Psoas muscle (tissue), 8 donors: Measurements from ENCODE around the gene DOCK8. TPM values are rescaled to one million over a fixed set of nuclear protein-coding genes. Genes with fewer than 3 reads are reported as not detected.

Experiments
- ATAC-seq, 4 donors: fragments of 200-7000 bp; cut with Tn5 transposase; one replicate each; pipeline ENCODE4 v1.9.1; 2020; ENCODE audit warnings: moderate library complexity in 3 of 4, mild to moderate bottlenecking in 2 of 4
- DNase-seq, 2 donors: peaks; one replicate each; pipeline ENCODE4 v3.0.0-alpha.2; 2020
- H3K27ac ChIP-seq: fragments of 200-600 bp; one replicate; pipeline ENCODE4 v1.8.0; 2022
- H3K27me3 ChIP-seq, 3 donors: fragments of 200-600 bp in 1 of 3; one replicate each; pipeline versions ENCODE4 v1.6.1 to v1.8.0; 2013 to 2022; ENCODE audit warnings: low read length in 2 of 3, mild to moderate bottlenecking in 2 of 3, moderate library complexity in 1 of 3; ENCODE audit not compliant: insufficient read depth in 3 of 3
- H3K36me3 ChIP-seq, 2 donors: fragments of 200-600 bp in 1 of 2; one replicate each; pipeline versions ENCODE4 v1.6.1 to v1.8.0; 2013 to 2022; ENCODE audit warnings: low read depth in 1 of 2, mild to moderate bottlenecking in 1 of 2, moderate library complexity in 1 of 2; ENCODE audit not compliant: insufficient read depth in 1 of 2
- H3K4me1 ChIP-seq: fragments of 200-600 bp; one replicate; pipeline ENCODE4 v1.8.0; 2022
- H3K4me3 ChIP-seq: fragments of 200-600 bp; one replicate; pipeline ENCODE4 v1.8.0; 2022; ENCODE audit warnings: mild to moderate bottlenecking
- H3K9me3 ChIP-seq: fragments of 200-600 bp; one replicate; pipeline ENCODE4 v1.8.0; 2022
- CTCF ChIP-seq: fragments of 200-600 bp; IDR thresholded peaks from one replicate; pipeline ENCODE4 v1.8.0; 2022; ENCODE audit warnings: antibody characterized with exemption
- WGBS, 3 donors: extraction: QIAGEN DNeasy Blood & Tissue Kit; methylation state at CpG; one replicate each; pipeline versions ENCODE4 v1.1.6 to v1.1.7; 2013; 5-methylcytosine and 5-hydroxymethylcytosine counted together
- intact Hi-C, 2 donors: fragments of 100-400 bp; cut with DNase I; formaldehyde crosslinking; loops; one replicate each; pipeline versions ENCODE4 v1.11.0 to v1.14.2; 2022
- polyA plus RNA-seq, 3 donors: library from polyadenylated mRNA; stranded (reverse); fragments of 200-250 nt; gene quantifications; one replicate each; pipeline ENCODE4 v1.2.3, GENCODE V29; 2013
- total RNA-seq, 4 donors: library from RNA; stranded (reverse); fragmentation: NEBNext Ultra II Directional in 2 of 4; extraction: Animal tissue kit (Norgen Biotek cat#: 25700) in 2 of 4; gene quantifications; one replicate each; pipeline versions ENCODE4 v1.2.1 to v1.2.4, GENCODE V29; 2021 to 2023
- donor health status: healthy with polysubstance abuse.
- donor health status: DM: no; HTN: no; CAD: no; lungs with moderate emphysema.
- donor health status: Bipolar disorder and iron deficiency.
- donor health status: healthy.
- donor health status: DM: yes; HTN: yes; CAD: no.
- donor health status: DM: no; HTN: no; CAD: no.
- donor health status: DM: no; HTN: no; CAD: no.
- donor health status: DM: yes; HTN: yes; CAD: no.

The DOCK8 gene
- total and polyA plus RNA-seq, 7 donors = 0.32 to 2.8 (median 2.0) TPM

GRCh38 chr9:472479-473075, 257.9 kb downstream of the DOCK8 start:
- H3K4me1 ChIP-seq = peaks cover 3% of the 10 kb centered on the region
- H3K4me3 ChIP-seq = no peak overlapping the region
- 74 to 86% (median 78%) methylated on average over 7 of the region's 7 CpGs for WGBS, 3 donors
- no peaks in the 10 kb centered on the region for H3K9me3 ChIP-seq
- intact Hi-C loops = no loop called here
- no peaks in the 10 kb centered on the region for H3K27me3 ChIP-seq
- no peak for TF ChIP-seq CTCF
- no peak overlapping the region for H3K27ac ChIP-seq
- no peak for DNase-seq
- no peak for ATAC-seq
- no peaks in the 10 kb centered on the region for H3K36me3 ChIP-seq

GRCh38 chr9:477193-477592, 262.5 kb downstream of the DOCK8 start:
- H3K36me3 ChIP-seq = no peaks in the 10 kb centered on the region
- no peak overlapping the region for H3K4me3 ChIP-seq
- DNase-seq = no peak
- no peaks in the 10 kb centered on the region for H3K9me3 ChIP-seq
- intact Hi-C loops = no loop called here
- H3K27ac ChIP-seq = no peak overlapping the region
- ATAC-seq = no peak
- H3K27me3 ChIP-seq = no peaks in the 10 kb centered on the region
- no peak for TF ChIP-seq CTCF
- H3K4me1 ChIP-seq = no peaks in the 10 kb centered on the region

DNA sequence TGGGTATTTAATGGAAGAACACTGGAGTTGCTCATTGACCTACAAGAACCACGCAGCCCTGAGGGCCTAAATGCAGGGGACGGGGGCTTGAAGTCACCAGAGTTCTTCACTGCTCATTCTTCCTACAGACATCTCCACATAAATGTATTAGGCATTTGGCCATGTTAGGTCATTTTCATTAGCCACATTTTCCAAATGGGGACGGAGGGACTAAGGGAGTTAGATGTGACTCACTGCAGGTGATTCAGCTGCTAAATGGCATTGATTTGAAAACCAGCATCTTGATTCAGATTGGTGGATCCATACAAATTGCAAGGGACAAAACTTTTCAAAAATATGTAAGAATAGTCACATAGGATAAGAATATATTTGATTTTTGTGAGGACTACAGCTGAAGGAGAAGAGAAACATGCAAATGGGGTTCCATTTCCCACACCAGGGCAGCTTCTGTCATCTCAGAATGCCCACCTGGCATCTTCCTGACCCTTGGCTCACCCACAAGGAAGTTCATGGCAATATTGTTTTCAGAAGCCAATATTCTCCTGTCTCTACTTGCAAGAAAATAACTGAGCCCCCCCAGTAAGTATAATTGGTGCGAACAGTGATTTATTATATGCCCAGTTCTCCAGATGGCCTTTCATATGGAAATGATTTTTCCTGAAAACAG, 264.8 kb downstream of the DOCK8 start:
- Histone ChIP-seq H3K27ac (no peak overlapping the region), H3K9me3 (no peaks in the 10 kb centered on the region), H3K36me3 (no peaks in the 10 kb centered on the region), H3K27me3 (no peaks in the 10 kb centered on the region), H3K4me3 (no peak overlapping the region), H3K4me1 (no peaks in the 10 kb centered on the region)
- intact Hi-C loops = no loop called here
- no peak for TF ChIP-seq CTCF
- ATAC-seq = no peak
- WGBS, 3 donors = 73 to 74% (median 74%) methylated on average over 4 of the region's 4 CpGs
- DNase-seq = no peak

GRCh38 chr9:479971-480350, 265.3 kb downstream of the DOCK8 start:
- TF ChIP-seq CTCF = no peak
- intact Hi-C loops = no loop called here
- no peak overlapping the region for H3K27ac ChIP-seq
- ATAC-seq (no peak), DNase-seq (no peak)
- 68 to 74% (median 71%) methylated on average over 3 of the region's 3 CpGs for WGBS, 3 donors
- H3K9me3 ChIP-seq = no peaks in the 10 kb centered on the region
- H3K4me3 ChIP-seq = no peak overlapping the region
- no peaks in the 10 kb centered on the region for H3K36me3 ChIP-seq
- H3K27me3 ChIP-seq = no peaks in the 10 kb centered on the region
- no peaks in the 10 kb centered on the region for H3K4me1 ChIP-seq

GRCh38 chr9:482739-483138, 268.1 kb downstream of the DOCK8 start:
- no peaks in the 10 kb centered on the region for H3K4me1 ChIP-seq
- H3K9me3 ChIP-seq = no peaks in the 10 kb centered on the region
- intact Hi-C loops = no loop called here
- 92 to 95% (median 94%) methylated on average over 7 of the region's 7 CpGs for WGBS, 3 donors
- H3K4me3 ChIP-seq = no peak overlapping the region
- no peak for DNase-seq
- no peak overlapping the region for H3K27ac ChIP-seq
- H3K36me3 ChIP-seq = no peaks in the 10 kb centered on the region
- TF ChIP-seq CTCF = no peak
- ATAC-seq = no peak
- H3K27me3 ChIP-seq = no peaks in the 10 kb centered on the region
